ENCODE data around the gene AFF3. TPM values are rescaled to one million over a fixed set of nuclear protein-coding genes. Genes with fewer than 3 reads are reported as not detected.

AFF3 gene
- total and polyA plus RNA-seq, 10 of the 15 experiments (the other 5 are each of a cell fraction or from before 2014, with no cell fraction given): 0.26 to 5.5 (median 3.0) TPM

DNA sequence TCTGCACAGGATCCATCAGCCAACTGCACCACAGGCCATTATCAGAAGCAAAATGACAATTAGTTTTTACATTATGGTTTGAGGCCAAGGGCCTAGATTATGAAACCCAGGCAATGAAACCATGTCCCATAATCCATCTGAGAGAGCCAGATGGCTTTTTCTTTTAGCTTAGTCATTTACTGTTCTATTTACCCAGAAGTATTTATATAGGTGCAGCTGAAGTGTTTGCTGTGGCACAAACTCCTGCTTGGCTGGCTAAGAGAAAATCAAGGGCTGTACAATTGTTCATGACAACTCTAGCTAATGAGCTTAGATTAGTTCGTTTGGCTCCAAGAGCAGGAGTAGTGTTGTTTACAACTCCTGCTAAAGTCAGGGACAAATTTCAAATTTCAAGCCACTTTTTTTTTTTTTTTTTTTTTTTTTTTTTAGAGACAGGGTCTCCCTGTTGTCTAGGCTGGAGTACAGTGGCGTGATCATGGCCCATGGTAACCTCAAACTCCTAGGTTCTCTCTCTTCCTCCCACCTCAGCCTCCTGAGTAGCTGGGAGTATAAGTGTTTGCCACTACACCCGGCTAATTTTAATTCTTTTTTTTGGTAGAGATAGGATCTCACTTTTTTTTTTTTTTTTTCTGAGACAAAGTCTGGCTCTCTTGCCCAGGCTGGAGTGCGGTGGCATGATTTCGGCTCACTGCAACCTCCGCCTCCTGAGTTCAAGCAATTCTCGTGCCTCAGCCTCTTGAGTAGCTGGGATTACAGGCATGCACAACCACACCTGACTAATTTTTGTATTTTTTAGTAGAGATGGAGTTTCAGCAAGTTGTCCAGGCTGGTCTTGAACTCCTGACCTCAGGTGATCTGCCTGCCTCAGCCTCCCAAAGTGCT, 634.2 kb downstream of the AFF3 start:
- ChIA-PET SMC1A (ENCODE audit: uncharacterized antibody, unreplicated experiment) (no interaction called here), CTCF (interaction anchor here (0.6 kb wide), 1 partner anchor 96 kb away, joined by 3 read pairs; no protein-coding TSS in a partner anchor)

More for the DNA sequence above, 634.2 kb downstream of the AFF3 start:
- no TSS peak for BruUV-seq (replicated peaks)
- 44% methylated on average over 7 of the region's 7 CpGs for whole genome bisulfite sequencing (ENCODE audit: insufficient coverage, insufficient replicate concordance, low lambda C conversion rate, missing lambda C conversion rate)
- Histone ChIP-seq H3K9me3 (replicated peaks; ENCODE audit: control insufficient read depth, insufficient read depth, low read length) (no peaks in the 10 kb centered on the region), H3K4me2 (ENCODE audit: control insufficient read depth, insufficient read depth) (no peak overlapping the region), H3K4me3 (no peak overlapping the region), H4K20me1 (ENCODE audit: control insufficient read depth, insufficient read depth) (no peaks in the 10 kb centered on the region), H3K27me3 (replicated peaks in 1 of 2; ENCODE audit: control insufficient read depth in 2 of 2, insufficient read depth in 2 of 2, low read length in 1 of 2) (no peaks in the 10 kb centered on the region), H3K4me1 (ENCODE audit: control insufficient read depth, insufficient read depth, low read length) (no peaks in the 10 kb centered on the region), H3K27ac (ENCODE audit: control insufficient read depth, insufficient read depth) (no peak overlapping the region), H3K9ac (ENCODE audit: control insufficient read depth, insufficient read depth, low read length) (no peak overlapping the region), H3K36me3 (ENCODE audit: control insufficient read depth in 2 of 2, insufficient read depth in 2 of 2, low read length in 1 of 2) (no peaks in the 10 kb centered on the region), H3K79me2 (ENCODE audit: control insufficient read depth, insufficient read depth, low read length) (no peaks in the 10 kb centered on the region), H2AFZ (ENCODE audit: control insufficient read depth, low read depth, low read length) (no peak overlapping the region)
- DNase-seq (ENCODE audit: low read depth, low spot score) (no peak), FAIRE-seq (no peak), ATAC-seq (no peak)
- ChIA-PET RAD21 (ENCODE audit: unreplicated experiment) (no interaction called here), POLR2A (no interaction called here)
- in situ Hi-C loops (cut with MboI) (no loop called here), intact Hi-C loops (cut with micrococcal nuclease; ENCODE audit: unreplicated experiment) (no loop called here)
- TF ChIP-seq ZNF622 (IDR thresholded peaks at IDR 0.05): no peak
- TF ChIP-seq, protein P1, sequence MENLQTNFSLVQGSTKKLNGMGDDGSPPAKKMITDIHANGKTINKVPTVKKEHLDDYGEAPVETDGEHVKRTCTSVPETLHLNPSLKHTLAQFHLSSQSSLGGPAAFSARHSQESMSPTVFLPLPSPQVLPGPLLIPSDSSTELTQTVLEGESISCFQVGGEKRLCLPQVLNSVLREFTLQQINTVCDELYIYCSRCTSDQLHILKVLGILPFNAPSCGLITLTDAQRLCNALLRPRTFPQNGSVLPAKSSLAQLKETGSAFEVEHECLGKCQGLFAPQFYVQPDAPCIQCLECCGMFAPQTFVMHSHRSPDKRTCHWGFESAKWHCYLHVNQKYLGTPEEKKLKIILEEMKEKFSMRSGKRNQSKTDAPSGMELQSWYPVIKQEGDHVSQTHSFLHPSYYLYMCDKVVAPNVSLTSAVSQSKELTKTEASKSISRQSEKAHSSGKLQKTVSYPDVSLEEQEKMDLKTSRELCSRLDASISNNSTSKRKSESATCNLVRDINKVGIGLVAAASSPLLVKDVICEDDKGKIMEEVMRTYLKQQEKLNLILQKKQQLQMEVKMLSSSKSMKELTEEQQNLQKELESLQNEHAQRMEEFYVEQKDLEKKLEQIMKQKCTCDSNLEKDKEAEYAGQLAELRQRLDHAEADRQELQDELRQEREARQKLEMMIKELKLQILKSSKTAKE (IDR thresholded peaks at IDR 0.05; ENCODE audit: low read depth, poor library complexity, severe bottlenecking): no peak
- TF ChIP-seq NR2C2 (IDR thresholded peaks at IDR 0.05; ENCODE audit: borderline replicate concordance, control insufficient read depth, insufficient read length, low read depth): no peak
- TF ChIP-seq CHD1 (IDR thresholded peaks at IDR 0.05; ENCODE audit: low read depth, low read length): no peak
- no peak for TF ChIP-seq CREM (IDR thresholded peaks at IDR 0.05; ENCODE audit: low read depth)
- TF ChIP-seq, protein P2, sequence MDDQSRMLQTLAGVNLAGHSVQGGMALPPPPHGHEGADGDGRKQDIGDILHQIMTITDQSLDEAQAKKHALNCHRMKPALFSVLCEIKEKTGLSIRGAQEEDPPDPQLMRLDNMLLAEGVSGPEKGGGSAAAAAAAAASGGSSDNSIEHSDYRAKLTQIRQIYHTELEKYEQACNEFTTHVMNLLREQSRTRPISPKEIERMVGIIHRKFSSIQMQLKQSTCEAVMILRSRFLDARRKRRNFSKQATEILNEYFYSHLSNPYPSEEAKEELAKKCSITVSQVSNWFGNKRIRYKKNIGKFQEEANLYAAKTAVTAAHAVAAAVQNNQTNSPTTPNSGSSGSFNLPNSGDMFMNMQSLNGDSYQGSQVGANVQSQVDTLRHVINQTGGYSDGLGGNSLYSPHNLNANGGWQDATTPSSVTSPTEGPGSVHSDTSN (IDR thresholded peaks at IDR 0.05; ENCODE audit: insufficient replicate concordance, low read depth, low read length): no peak
- no peak for TF ChIP-seq MEF2B (IDR thresholded peaks at IDR 0.05; ENCODE audit: partially characterized antibody, poor library complexity, severe bottlenecking)
- no peak for TF ChIP-seq RFX5 (IDR thresholded peaks at IDR 0.05; ENCODE audit: low read depth, low read length)
- TF ChIP-seq MAX (IDR thresholded peaks at IDR 0.05; ENCODE audit: low read depth, low read length): no peak
- no peak for TF ChIP-seq SRF (IDR thresholded peaks at IDR 0.05; ENCODE audit: low read depth in 2 of 2, low read length in 2 of 2)
- TF ChIP-seq KLF5 (IDR thresholded peaks at IDR 0.05; ENCODE audit: partially characterized antibody): no peak
- TF ChIP-seq SUZ12 (IDR thresholded peaks at IDR 0.05; ENCODE audit: unreplicated experiment): no peak
- no peak for TF ChIP-seq NRF1 (conservative IDR thresholded peaks at IDR 0.05; ENCODE audit: low read depth, low read length)
- TF ChIP-seq HDAC6 (IDR thresholded peaks at IDR 0.05; ENCODE audit: unreplicated experiment): no peak
- no peak for TF ChIP-seq EP300 (IDR thresholded peaks at IDR 0.05; ENCODE audit: borderline replicate concordance in 1 of 2, control insufficient read depth in 1 of 2, low read depth in 2 of 2, low read length in 2 of 2)
- TF ChIP-seq HDGF (IDR thresholded peaks at IDR 0.05): no peak
- no peak for TF ChIP-seq PAX5 (IDR thresholded peaks at IDR 0.05; ENCODE audit: borderline replicate concordance, low read depth, low read length)
- TF ChIP-seq ZNF24 (IDR thresholded peaks at IDR 0.05): no peak
- no peak for TF ChIP-seq BMI1 (IDR thresholded peaks at IDR 0.05; ENCODE audit: borderline replicate concordance)
- TF ChIP-seq SREBF1 (IDR thresholded peaks at IDR 0.05; ENCODE audit: low read length): no peak

Measured in GM12878 (cell line).